ENCODE data around the gene ORMDL1.
A peak's percentile ranks its signal among the peaks of the same experiment; 100 is the strongest.

The ORMDL1 gene

GRCh38 chr2:189783927-189784867, at the start of gene ORMDL1, which contains the start of gene PMS1:
Gene ORMDL1 (minus strand): TSS chr2:189784339. CDS start chr2:189782595, 1,744 bp downstream.
Gene PMS1 (plus strand): TSS chr2:189784450. CDS start chr2:189791810, 7,360 bp downstream.
- DNase-seq (ENCODE audit: low read depth) = peak; percentile 97

- no peak for DNase-seq (ENCODE audit: low read depth)
Measured at GRCh38 chr2:189830510-189830909, 46.4 kb upstream of the ORMDL1 start.

- no peak for DNase-seq (ENCODE audit: low read depth)
Measured at GRCh38 chr2:189829102-189829833, 45.1 kb upstream of the ORMDL1 start.

- DNase-seq (ENCODE audit: low read depth) = no peak
Measured at GRCh38 chr2:189826039-189826438, 41.9 kb upstream of the ORMDL1 start.

- peak; percentile 59 for DNase-seq (ENCODE audit: low read depth)
Measured at GRCh38 chr2:189824694-189825396, 40.7 kb upstream of the ORMDL1 start.

GRCh38 chr2:189821953-189822748, 38.0 kb upstream of the ORMDL1 start:
- peak; percentile 90 for DNase-seq (ENCODE audit: low read depth)

- DNase-seq (ENCODE audit: low read depth) = peak; percentile 77
Measured at GRCh38 chr2:189819297-189819704, 35.2 kb upstream of the ORMDL1 start.

GRCh38 chr2:189818249-189819038, 34.3 kb upstream of the ORMDL1 start:
- no peak for DNase-seq (ENCODE audit: low read depth)

- no peak for DNase-seq (ENCODE audit: low read depth)
Measured at GRCh38 chr2:189803431-189803830, 19.3 kb upstream of the ORMDL1 start.

- DNase-seq (ENCODE audit: low read depth) = peak; percentile 68
Measured at GRCh38 chr2:189802396-189802912, 18.3 kb upstream of the ORMDL1 start.

GRCh38 chr2:189799531-189799930, 15.4 kb upstream of the ORMDL1 start:
- DNase-seq (ENCODE audit: low read depth) = peak; percentile 82

GRCh38 chr2:189799030-189799331, 14.8 kb upstream of the ORMDL1 start:
- DNase-seq (ENCODE audit: low read depth) = no peak

- DNase-seq (ENCODE audit: low read depth) = peak; percentile 74
Measured at GRCh38 chr2:189798312-189799029, 14.3 kb upstream of the ORMDL1 start.

GRCh38 chr2:189797902-189798301, 13.8 kb upstream of the ORMDL1 start:
- no peak for DNase-seq (ENCODE audit: low read depth)

GRCh38 chr2:189794310-189794709, 10.2 kb upstream of the ORMDL1 start:
- no peak for DNase-seq (ENCODE audit: low read depth)

GRCh38 chr2:189791338-189792042, 7.4 kb upstream of the ORMDL1 start:
- no peak for DNase-seq (ENCODE audit: low read depth)

- DNase-seq (ENCODE audit: low read depth) = peak; percentile 52
Measured at GRCh38 chr2:189783451-189783926, 650 bp downstream of the ORMDL1 start.

GRCh38 chr2:189782221-189782671, 1.9 kb downstream of the ORMDL1 start:
- DNase-seq (ENCODE audit: low read depth) = peak; percentile 49

- no peak for DNase-seq (ENCODE audit: low read depth)
Measured at GRCh38 chr2:189772212-189772611, 11.9 kb downstream of the ORMDL1 start.
